ENCODE measurements around the gene GOLM1. TPM values are rescaled to one million over a fixed set of nuclear protein-coding genes. Genes with fewer than 3 reads are reported as not detected.
A peak's percentile ranks its signal among the peaks of the same experiment; 100 is the strongest.

The GOLM1 gene
- total and polyA plus RNA-seq, 7 donors = 9.2 to 187 (median 14.3) TPM

GRCh38 chr9:86078731-86079130 lies 20.6 kb downstream of the GOLM1 start:
- no peak overlapping the region for H3K27ac ChIP-seq
- no peaks in the 10 kb centered on the region for H3K36me3 ChIP-seq
- WGBS, 2 donors = 91 to 94% methylated on average over 8 of the region's 8 CpGs
- no peaks in the 10 kb centered on the region for H3K27me3 ChIP-seq
- peaks cover 0 to 62% (median 57%) of the 10 kb centered on the region in 4 donors for H3K4me1 ChIP-seq
- intact Hi-C loops (cut with DNase I) = loop anchor here (5.0 kb wide), 2 partner anchors 36 to 199 kb away; no protein-coding TSS in a partner anchor
- H3K9me3 ChIP-seq = no peaks in the 10 kb centered on the region
- no peak for DNase-seq
- no peak overlapping the region for H3K4me3 ChIP-seq
- TF ChIP-seq CTCF (IDR thresholded peaks at IDR 0.05) (no peak), POLR2AphosphoS5 (IDR thresholded peaks at IDR 0.05) (no peak), EP300 (IDR thresholded peaks at IDR 0.05) (no peak), POLR2A (IDR thresholded peaks at IDR 0.05) (no peak)

- H3K4me3 ChIP-seq = peak overlapping the region in 2 of 4 donors; percentile 4 to 16
- H3K4me1 ChIP-seq = peaks cover 0 to 49% (median 47%) of the 10 kb centered on the region in 4 donors
- DNase-seq = peak; percentile 89
- H3K9me3 ChIP-seq = no peaks in the 10 kb centered on the region
- 81 to 91% methylated on average over 13 of the region's 13 CpGs for WGBS, 2 donors
- TF ChIP-seq EP300 (IDR thresholded peaks at IDR 0.05) = peak; percentile 46 to 94 (median 72)
- no peak for TF ChIP-seq CTCF (IDR thresholded peaks at IDR 0.05)
- peak; percentile 99 to 100 (median 100) for TF ChIP-seq POLR2AphosphoS5 (IDR thresholded peaks at IDR 0.05)
- TF ChIP-seq POLR2A (IDR thresholded peaks at IDR 0.05) = no peak
- H3K27ac ChIP-seq = peak overlapping the region in 3 of 4 donors; percentile 72 to 74 (median 73)
- no peaks in the 10 kb centered on the region for H3K36me3 ChIP-seq
- intact Hi-C loops (cut with DNase I) = loop anchor here (5.0 kb wide), 2 partner anchors 35 to 200 kb away; no protein-coding TSS in a partner anchor
- H3K27me3 ChIP-seq = no peaks in the 10 kb centered on the region
Measured at GRCh38 chr9:86077276-86077675, 22.1 kb downstream of the GOLM1 start.

GRCh38 chr9:86075132-86076109 lies 23.9 kb downstream of the GOLM1 start:
- no peaks in the 10 kb centered on the region for H3K36me3 ChIP-seq
- no peak overlapping the region for H3K4me3 ChIP-seq
- H3K27me3 ChIP-seq = no peaks in the 10 kb centered on the region
- intact Hi-C loops (cut with DNase I) = loop anchor here (5.0 kb wide), 2 partner anchors 33 to 202 kb away; no protein-coding TSS in a partner anchor
- peaks cover 0 to 45% (median 41%) of the 10 kb centered on the region in 4 donors for H3K4me1 ChIP-seq
- TF ChIP-seq EP300 (IDR thresholded peaks at IDR 0.05) (no peak), POLR2AphosphoS5 (IDR thresholded peaks at IDR 0.05) (no peak), POLR2A (IDR thresholded peaks at IDR 0.05) (no peak), CTCF (IDR thresholded peaks at IDR 0.05) (no peak)
- 40 to 78% methylated on average over 12 of the region's 12 CpGs for WGBS, 2 donors
- H3K9me3 ChIP-seq = no peaks in the 10 kb centered on the region
- no peak overlapping the region for H3K27ac ChIP-seq
- DNase-seq = no peak

- Histone ChIP-seq H3K27me3 (no peaks in the 10 kb centered on the region), H3K4me1 (peaks cover 0 to 29% (median 26%) of the 10 kb centered on the region in 4 donors), H3K4me3 (no peak overlapping the region), H3K27ac (no peak overlapping the region), H3K9me3 (no peaks in the 10 kb centered on the region), H3K36me3 (no peaks in the 10 kb centered on the region)
- DNase-seq = no peak
- TF ChIP-seq EP300 (IDR thresholded peaks at IDR 0.05) = no peak
- no peak for TF ChIP-seq POLR2A (IDR thresholded peaks at IDR 0.05)
- TF ChIP-seq CTCF (IDR thresholded peaks at IDR 0.05) = no peak
- TF ChIP-seq POLR2AphosphoS5 (IDR thresholded peaks at IDR 0.05) = no peak
- intact Hi-C loops (cut with DNase I) = no loop called here
- WGBS, 2 donors = 90 to 91% methylated on average over 1 of the region's 1 CpG
Measured at GRCh38 chr9:86073839-86074238, 25.5 kb downstream of the GOLM1 start.

All from sigmoid colon (tissue), 7 donors.